PC-9 (cell line): ENCODE results near the gene SLC25A45. TPM values are rescaled to one million over a fixed set of nuclear protein-coding genes. Genes with fewer than 3 reads are reported as not detected.

ENCODE experiments used
- BruUV-seq: library from RNA; stranded (reverse); fragments of 400-500 nt; replicated peaks from 2 replicates; lab custom pipeline; 2021; lab: Mats Ljungman, UMichigan
- CTCF ChIA-PET: fragments of 300-600 bp; sonication (Branson Sonifier 250); formaldehyde crosslinking; loops from one replicate; lab custom pipeline; 2022; ENCODE audit warnings: antibody characterized with exemption; lab: Charles Lee
- POLR2A ChIA-PET: fragments of 300-600 bp; sonication (Branson Sonifier 250); formaldehyde crosslinking; loops from one replicate; lab custom pipeline; 2022; ENCODE audit warnings: antibody characterized with exemption; ENCODE audit not compliant: unreplicated experiment; lab: Charles Lee
- DNase-seq, 2 experiments: peaks; one replicate each; pipeline versions ENCODE4 v3.0.0 to v3.0.0-alpha.2; 2015 to 2022; ENCODE audit warnings: mixed read lengths in 1 of 2
- H2AFZ ChIP-seq: fragments of 200-600 bp; sonication (generic); 2 replicates; pipeline ENCODE4 v1.8.1; 2017; ENCODE audit warnings: antibody characterized with exemption
- H3F3A ChIP-seq: fragments of 200-600 bp; sonication (generic); 2 replicates; pipeline ENCODE4 v1.8.1; 2017; ENCODE audit warnings: antibody characterized with exemption, mild to moderate bottlenecking, low read depth; ENCODE audit not compliant: insufficient read depth
- H3K27ac ChIP-seq: fragments of 200-600 bp; sonication (generic); 2 replicates; pipeline ENCODE4 v1.6.1; 2016; ENCODE audit warnings: mixed run types
- H3K27me3 ChIP-seq: fragments of 200-600 bp; sonication (generic); 2 replicates; pipeline ENCODE4 v1.6.1; 2016; ENCODE audit warnings: low read depth, mixed run types; ENCODE audit not compliant: insufficient read depth
- H3K36me3 ChIP-seq: fragments of 200-600 bp; sonication (generic); 2 replicates; pipeline ENCODE4 v1.6.1; 2016; ENCODE audit warnings: low read depth, mixed run types
- H3K4me1 ChIP-seq: fragments of 200-600 bp; sonication (generic); replicated peaks from 2 replicates; pipeline ENCODE4 v1.6.1; 2016; ENCODE audit warnings: mixed run types; ENCODE audit not compliant: insufficient read depth
- H3K4me2 ChIP-seq: fragments of 200-600 bp; sonication (generic); 2 replicates; pipeline ENCODE4 v1.6.1; 2017; ENCODE audit warnings: mixed run types
- H3K4me3 ChIP-seq: fragments of 200-600 bp; sonication (generic); 2 replicates; pipeline ENCODE4 v1.6.1; 2016; ENCODE audit warnings: mixed run types
- H3K79me2 ChIP-seq: fragments of 200-600 bp; sonication (generic); 2 replicates; pipeline ENCODE4 v1.6.1; 2017; ENCODE audit warnings: low read depth, mixed run types
- H3K9me2 ChIP-seq: fragments of 200-600 bp; sonication (generic); 2 replicates; pipeline ENCODE4 v1.8.1; 2017; ENCODE audit warnings: mild to moderate bottlenecking; ENCODE audit not compliant: insufficient read depth
- H3K9me3 ChIP-seq: fragments of 200-600 bp; sonication (generic); 2 replicates; pipeline ENCODE4 v1.8.1; 2016; ENCODE audit warnings: low read depth; ENCODE audit not compliant: insufficient read depth
- H4K20me1 ChIP-seq: fragments of 200-600 bp; sonication (generic); 2 replicates; pipeline ENCODE4 v1.8.1; 2017; ENCODE audit not compliant: insufficient read depth
- CTCF ChIP-seq: fragments of 200-600 bp; sonication (generic); conservative IDR thresholded peaks from 2 replicates; pipeline ENCODE4 v1.6.1; 2017; ENCODE audit warnings: mixed run types, antibody characterized with exemption, mild to moderate bottlenecking, moderate library complexity
- EZH2 ChIP-seq: fragments of 200-600 bp; sonication (generic); IDR thresholded peaks from 2 replicates; pipeline ENCODE4 v1.8.0; 2017; ENCODE audit warnings: antibody characterized with exemption, low read depth
- intact Hi-C: fragments of 100-400 bp; cut with micrococcal nuclease; formaldehyde crosslinking; loops from one replicate; pipeline ENCODE4 v1.10.0; 2022; ENCODE audit not compliant: unreplicated experiment
- total RNA-seq: library from RNA; stranded (reverse); gene quantifications from 2 replicates; pipeline ENCODE4 v1.2.3, GENCODE V29; 2021

Gene SLC25A45
- total RNA-seq, 1 experiment from 2014 or later = 9.8 TPM

GRCh38 chr11:65394125-65394536 is 11.7 kb upstream of the SLC25A45 start:
- no peak overlapping the region for H3K4me2 ChIP-seq
- H3K9me2 ChIP-seq = no peaks in the 10 kb centered on the region
- DNase-seq = no peak
- TF ChIP-seq CTCF = no peak
- TF ChIP-seq EZH2 = no peak
- H3K4me3 ChIP-seq = no peak overlapping the region
- H4K20me1 ChIP-seq = no peaks in the 10 kb centered on the region
- no peaks in the 10 kb centered on the region for H3F3A ChIP-seq
- H3K36me3 ChIP-seq = no peaks in the 10 kb centered on the region
- H3K4me1 ChIP-seq = no peaks in the 10 kb centered on the region
- ChIA-PET CTCF (no interaction called here), POLR2A (no interaction called here)
- no peak overlapping the region for H2AFZ ChIP-seq
- H3K27me3 ChIP-seq = no peaks in the 10 kb centered on the region
- intact Hi-C loops = no loop called here
- H3K27ac ChIP-seq = no peak overlapping the region
- no peaks in the 10 kb centered on the region; the same call in 1 of the 2 replicates for H3K79me2 ChIP-seq
- no TSS peak for BruUV-seq
- no peaks in the 10 kb centered on the region for H3K9me3 ChIP-seq

DNA sequence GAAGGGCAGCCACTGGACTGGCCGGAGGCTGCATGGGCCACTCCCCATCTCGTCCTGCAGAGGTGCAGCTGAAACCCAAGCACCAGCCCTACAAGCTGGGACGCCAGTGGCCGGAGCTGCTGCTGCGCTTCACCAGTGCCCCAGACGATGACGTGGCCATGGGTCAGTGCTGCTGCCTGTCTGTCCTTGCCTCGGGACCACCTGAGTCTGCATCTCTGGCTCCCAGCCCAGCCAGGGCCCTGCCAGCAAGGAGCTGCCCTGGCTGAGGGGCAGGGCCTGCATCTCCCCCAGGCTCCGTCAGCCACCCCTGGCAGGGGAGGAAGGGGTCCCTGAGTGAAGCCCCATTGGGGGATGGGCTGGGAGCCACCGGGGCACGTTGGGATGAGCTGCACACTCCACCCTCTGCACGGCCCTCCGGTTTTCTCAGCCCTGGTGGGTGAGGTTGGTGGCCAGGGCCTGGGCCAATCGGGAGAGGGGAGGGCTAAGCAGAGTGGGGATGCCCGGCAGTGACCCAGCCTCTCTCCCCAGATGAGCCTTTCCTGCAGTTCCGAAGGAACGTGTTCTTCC is 11.2 kb upstream of the SLC25A45 start:
- H3K79me2 ChIP-seq = no peaks in the 10 kb centered on the region; the same call in 1 of the 2 replicates
- H2AFZ ChIP-seq = no peak overlapping the region
- H3K4me3 ChIP-seq = no peak overlapping the region
- H3K4me2 ChIP-seq = no peak overlapping the region
- ChIA-PET CTCF (no interaction called here), POLR2A (no interaction called here)
- no peaks in the 10 kb centered on the region for H3K27me3 ChIP-seq
- no peaks in the 10 kb centered on the region for H3K36me3 ChIP-seq
- no peak overlapping the region for H3K27ac ChIP-seq
- H3K4me1 ChIP-seq = no peaks in the 10 kb centered on the region
- no peak for DNase-seq
- no peak for TF ChIP-seq EZH2
- H3K9me2 ChIP-seq = no peaks in the 10 kb centered on the region
- H3K9me3 ChIP-seq = no peaks in the 10 kb centered on the region
- no TSS peak for BruUV-seq
- no peaks in the 10 kb centered on the region for H3F3A ChIP-seq
- H4K20me1 ChIP-seq = no peaks in the 10 kb centered on the region
- intact Hi-C loops = no loop called here

GRCh38 chr11:65392899-65393298 is 10.5 kb upstream of the SLC25A45 start:
- Histone ChIP-seq H2AFZ (no peak overlapping the region), H4K20me1 (no peaks in the 10 kb centered on the region), H3K79me2 (no peaks in the 10 kb centered on the region; the same call in 1 of the 2 replicates), H3K9me2 (no peaks in the 10 kb centered on the region), H3K9me3 (no peaks in the 10 kb centered on the region), H3K27me3 (no peaks in the 10 kb centered on the region), H3K27ac (no peak overlapping the region), H3K4me1 (peaks cover under 1% of the 10 kb centered on the region; the same call in 1 of the 2 replicates), H3K36me3 (no peaks in the 10 kb centered on the region), H3K4me2 (no peak overlapping the region), H3F3A (no peaks in the 10 kb centered on the region; the same call in 1 of the 2 replicates), H3K4me3 (no peak overlapping the region)
- intact Hi-C loops = no loop called here
- ChIA-PET CTCF (no interaction called here), POLR2A (no interaction called here)
- DNase-seq = no peak
- no peak for TF ChIP-seq EZH2
- no TSS peak for BruUV-seq

DNA sequence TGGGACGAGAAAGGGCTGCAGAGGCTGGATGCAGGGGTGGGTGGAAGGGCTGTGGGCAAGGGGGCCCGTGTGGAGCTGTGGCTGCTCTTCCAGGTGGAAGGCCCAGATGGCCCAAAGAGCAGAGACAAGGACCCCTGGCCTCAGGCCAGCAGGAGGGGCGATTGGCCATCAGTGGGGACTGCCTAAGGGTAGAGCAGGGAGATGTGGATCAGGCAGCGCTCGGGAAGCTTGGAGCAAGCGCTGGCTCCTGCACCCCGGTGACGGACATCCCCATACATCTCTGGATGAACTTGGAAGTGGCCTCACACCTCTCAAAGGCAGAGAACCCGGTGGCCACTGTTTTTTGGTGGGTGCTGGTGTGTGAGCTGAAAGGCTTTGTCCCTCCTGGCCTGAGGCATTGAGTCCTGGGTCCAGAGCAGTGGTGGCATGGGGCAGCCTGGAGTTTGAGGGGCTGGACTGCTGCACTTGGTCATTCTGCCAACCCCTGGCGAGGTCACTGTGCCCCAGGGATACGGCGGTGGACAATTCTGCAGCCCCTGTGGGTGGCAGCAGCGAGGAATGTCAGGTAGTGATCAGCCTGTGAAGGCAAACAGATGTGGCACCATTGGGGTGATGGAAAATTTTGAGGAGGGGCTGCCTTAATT is 9.9 kb upstream of the SLC25A45 start:
- ChIA-PET POLR2A (no interaction called here), CTCF (no interaction called here)
- no peak for TF ChIP-seq EZH2
- TF ChIP-seq CTCF = no peak
- Histone ChIP-seq H2AFZ (no peak overlapping the region), H3K9me3 (no peaks in the 10 kb centered on the region), H3K4me3 (no peak overlapping the region), H3K79me2 (peaks cover 5% of the 10 kb centered on the region; the same call in 1 of the 2 replicates), H3K4me2 (no peak overlapping the region), H3F3A (no peaks in the 10 kb centered on the region; the same call in 1 of the 2 replicates), H3K9me2 (no peaks in the 10 kb centered on the region), H3K36me3 (no peaks in the 10 kb centered on the region), H3K27ac (no peak overlapping the region), H4K20me1 (no peaks in the 10 kb centered on the region), H3K4me1 (peaks cover 6% of the 10 kb centered on the region), H3K27me3 (no peaks in the 10 kb centered on the region)
- intact Hi-C loops = no loop called here
- no TSS peak for BruUV-seq
- no peak for DNase-seq
